Small intestine (tissue), 7 donors: ENCODE measurements around the gene TECPR2. TPM values are rescaled to one million over a fixed set of nuclear protein-coding genes. Genes with fewer than 3 reads are reported as not detected.

Source experiments
- DNase-seq, 2 donors: peaks; one replicate each; pipeline versions ENCODE4 v3.0.0 to v3.0.0-alpha.2; 2013
- FAIRE-seq: peaks from 2 replicates; lab custom pipeline; 2012; peaks lifted over from hg19 to GRCh38; lab: Jason Lieb, UNC
- H3K27ac ChIP-seq, 3 donors: one replicate each; pipeline ENCODE4 v1.5.1; 2013; ENCODE audit warnings: low read length in 2 of 3, mild to moderate bottlenecking in 2 of 3, control low read depth in 1 of 3, inconsistent platforms in 1 of 3, low read depth in 1 of 3, moderate library complexity in 1 of 3
- H3K27me3 ChIP-seq, 3 donors: one replicate each; pipeline ENCODE4 v1.6.1; 2013; ENCODE audit warnings: low read length in 3 of 3, inconsistent platforms in 1 of 3; ENCODE audit not compliant: control insufficient read depth in 3 of 3, insufficient read depth in 3 of 3
- H3K36me3 ChIP-seq, 3 donors: one replicate each; pipeline ENCODE4 v1.6.1; 2013; ENCODE audit warnings: low read length in 3 of 3, inconsistent platforms in 1 of 3, low read depth in 1 of 3, mild to moderate bottlenecking in 1 of 3, moderate library complexity in 1 of 3; ENCODE audit not compliant: control insufficient read depth in 3 of 3, insufficient read depth in 2 of 3
- H3K4me1 ChIP-seq, 3 donors: one replicate each; pipeline ENCODE4 v1.6.1; 2013; ENCODE audit warnings: low read length in 2 of 3, inconsistent platforms in 1 of 3, low read depth in 1 of 3, mild to moderate bottlenecking in 1 of 3, moderate library complexity in 1 of 3; ENCODE audit not compliant: control insufficient read depth in 3 of 3, insufficient read depth in 2 of 3
- H3K4me3 ChIP-seq, 3 donors: one replicate each; pipeline ENCODE4 v1.5.1; 2013; ENCODE audit warnings: low read length in 3 of 3, control low read depth in 1 of 3, inconsistent platforms in 1 of 3, low read depth in 1 of 3, mild to moderate bottlenecking in 1 of 3, moderate library complexity in 1 of 3
- H3K9me3 ChIP-seq, 2 donors: one replicate each; pipeline ENCODE4 v1.6.1; 2013; ENCODE audit warnings: low read depth in 1 of 2, low read length in 1 of 2; ENCODE audit not compliant: control insufficient read depth in 2 of 2, insufficient read depth in 1 of 2
- WGBS, 3 donors: extraction: QIAGEN DNeasy Blood & Tissue Kit; methylation state at CpG; one replicate each; pipeline ENCODE4 v1.1.7; 2013; 5-methylcytosine and 5-hydroxymethylcytosine counted together
- polyA plus RNA-seq, 4 donors: library from polyadenylated mRNA; stranded (reverse) in 3 of 4; unstranded in 1 of 4; fragments of 200-250 nt in 3 of 4; fragments of 120-200 nt in 1 of 4; gene quantifications; one replicate each; pipeline versions ENCODE4 v1.2.1 to v1.2.3, GENCODE V29; 2013
- donor health status: healthy with polysubstance abuse.
- donor health status: control.
- donor health status: control.
- donor health status: Bipolar disorder and iron deficiency.
- donor health status: healthy.

TECPR2 gene
- polyA plus RNA-seq, 4 donors, result 3.2 to 10.6 (median 7.6) TPM

- H3K27ac ChIP-seq, result no peak overlapping the region
- no peak overlapping the region for H3K4me3 ChIP-seq
- H3K36me3 ChIP-seq, result peaks cover 0 to 30% (median 0%) of the 10 kb centered on the region in 3 donors
- 44 to 58% (median 46%) methylated on average over 5 of the region's 5 CpGs for WGBS, 3 donors
- peaks cover 5 to 20% (median 10%) of the 10 kb centered on the region in 3 donors for H3K4me1 ChIP-seq
- DNase-seq (peak in 1 of 2 donors; percentile 35), FAIRE-seq (no peak)
- no peaks in the 10 kb centered on the region for H3K9me3 ChIP-seq
- H3K27me3 ChIP-seq, result no peaks in the 10 kb centered on the region
These were observed 112.2 kb downstream of the TECPR2 start for GRCh38 chr14:102474934-102475333.

GRCh38 chr14:102479107-102479506 lies 116.4 kb downstream of the TECPR2 start:
- DNase-seq (no peak), FAIRE-seq (no peak)
- 94 to 96% (median 96%) methylated on average over 2 of the region's 2 CpGs for WGBS, 3 donors

GRCh38 chr14:102479777-102480176 lies 117.0 kb downstream of the TECPR2 start:
- peaks cover 0 to 14% of the 10 kb centered on the region in 2 donors for H3K9me3 ChIP-seq
- peaks cover 0 to 30% (median 0%) of the 10 kb centered on the region in 3 donors for H3K36me3 ChIP-seq
- WGBS, 3 donors, result 15 to 44% (median 24%) methylated on average over 7 of the region's 7 CpGs
- DNase-seq (peak; percentile 68 to 84), FAIRE-seq (no peak)
- peaks cover 5 to 8% (median 5%) of the 10 kb centered on the region in 3 donors for H3K4me1 ChIP-seq
- no peaks in the 10 kb centered on the region for H3K27me3 ChIP-seq
- H3K4me3 ChIP-seq, result no peak overlapping the region
- H3K27ac ChIP-seq, result peak overlapping the region; percentile 56 to 88 (median 61)

More at GRCh38 chr14:102479107-102479506, 116.4 kb downstream of the TECPR2 start:
- H3K4me1 ChIP-seq, result peaks cover 5 to 8% (median 5%) of the 10 kb centered on the region in 3 donors
- no peak overlapping the region for H3K4me3 ChIP-seq
- peaks cover 0 to 14% of the 10 kb centered on the region in 2 donors for H3K9me3 ChIP-seq
- peaks cover 0 to 28% (median 0%) of the 10 kb centered on the region in 3 donors for H3K36me3 ChIP-seq
- peak overlapping the region in 2 of 3 donors; percentile 56 to 88 for H3K27ac ChIP-seq
- H3K27me3 ChIP-seq, result no peaks in the 10 kb centered on the region

GRCh38 chr14:102481371-102481770 lies 118.6 kb downstream of the TECPR2 start:
- WGBS, 3 donors, result 92 to 96% (median 92%) methylated on average over 4 of the region's 4 CpGs
- FAIRE-seq (no peak), DNase-seq (no peak)
- Histone ChIP-seq H3K4me1 (peaks cover 5 to 8% (median 5%) of the 10 kb centered on the region in 3 donors), H3K27me3 (no peaks in the 10 kb centered on the region), H3K36me3 (peaks cover 0 to 32% (median 0%) of the 10 kb centered on the region in 3 donors), H3K4me3 (no peak overlapping the region), H3K27ac (peak overlapping the region in 2 of 3 donors; percentile 38 to 71), H3K9me3 (peaks cover 0 to 14% of the 10 kb centered on the region in 2 donors)

GRCh38 chr14:102481791-102482238 lies 119.1 kb downstream of the TECPR2 start:
- no peak for FAIRE-seq

GRCh38 chr14:102484316-102484715 lies 121.6 kb downstream of the TECPR2 start:
- WGBS, 3 donors, result 84% methylated on average over 5 of the region's 5 CpGs
- peaks cover 0 to 30% (median 0%) of the 10 kb centered on the region in 3 donors for H3K36me3 ChIP-seq
- H3K27me3 ChIP-seq, result no peaks in the 10 kb centered on the region
- DNase-seq, result no peak
- H3K4me1 ChIP-seq, result peaks cover 3 to 8% (median 4%) of the 10 kb centered on the region in 3 donors
- no peak overlapping the region for H3K4me3 ChIP-seq
- no peak for FAIRE-seq
- H3K9me3 ChIP-seq, result peaks cover 0 to 14% of the 10 kb centered on the region in 2 donors
- H3K27ac ChIP-seq, result no peak overlapping the region

More at GRCh38 chr14:102481791-102482238, 119.1 kb downstream of the TECPR2 start:
- DNase-seq, result peak in 1 of 2 donors; percentile 72
- Histone ChIP-seq H3K9me3 (peaks cover 0 to 14% of the 10 kb centered on the region in 2 donors), H3K4me1 (peaks cover 5 to 8% (median 5%) of the 10 kb centered on the region in 3 donors), H3K27me3 (no peaks in the 10 kb centered on the region), H3K36me3 (peaks cover 0 to 34% (median 0%) of the 10 kb centered on the region in 3 donors), H3K4me3 (no peak overlapping the region), H3K27ac (peak overlapping the region in 2 of 3 donors; percentile 38 to 71)
- 43 to 66% (median 59%) methylated on average over 8 of the region's 8 CpGs for whole genome bisulfite sequencing, 3 donors

- Histone ChIP-seq H3K4me3 (no peak overlapping the region), H3K27ac (no peak overlapping the region), H3K36me3 (peaks cover 0 to 30% (median 0%) of the 10 kb centered on the region in 3 donors), H3K27me3 (no peaks in the 10 kb centered on the region), H3K4me1 (no peaks in the 10 kb centered on the region), H3K9me3 (peaks cover 0 to 14% of the 10 kb centered on the region in 2 donors)
- 88 to 94% (median 94%) methylated on average over 11 of the region's 11 CpGs for WGBS, 3 donors
- FAIRE-seq (no peak), DNase-seq (no peak)
These were observed 123.2 kb downstream of the TECPR2 start for GRCh38 chr14:102485693-102486512.

- FAIRE-seq, result no peak
- Histone ChIP-seq H3K4me3 (no peak overlapping the region), H3K9me3 (peaks cover 0 to 14% of the 10 kb centered on the region in 2 donors), H3K4me1 (no peaks in the 10 kb centered on the region), H3K27ac (no peak overlapping the region), H3K27me3 (no peaks in the 10 kb centered on the region), H3K36me3 (peaks cover 0 to 33% (median 0%) of the 10 kb centered on the region in 3 donors)
- DNase-seq, result no peak
- 83 to 92% (median 89%) methylated on average over 17 of the region's 17 CpGs for WGBS, 3 donors
These were observed 123.9 kb downstream of the TECPR2 start for GRCh38 chr14:102486513-102487203.
